ENCODE results near the gene CASKIN2.

Gene CASKIN2

DNA sequence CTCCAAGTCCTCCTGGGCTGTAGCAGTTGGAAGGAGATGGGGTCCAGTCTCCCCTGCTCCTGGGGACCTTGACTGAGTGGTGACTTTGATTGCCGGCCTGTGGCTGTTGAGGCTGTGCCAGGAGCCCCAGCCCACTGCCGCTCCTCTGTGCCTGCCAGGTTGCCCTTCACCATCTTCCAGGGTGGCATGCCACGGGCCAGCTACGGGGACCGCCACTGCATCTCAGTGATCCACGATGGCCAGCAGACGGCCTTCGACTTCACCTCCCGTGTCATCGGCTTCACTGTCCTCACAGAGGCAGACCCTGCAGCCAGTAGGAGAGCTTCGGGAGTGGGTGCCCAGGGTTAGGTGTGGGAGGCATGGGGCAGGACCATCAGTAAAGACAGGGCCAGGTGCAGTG, 48.9 kb upstream of the CASKIN2 start:
- ATAC-seq, result no peak
- TF ChIP-seq PATZ1 (CRISPR knock-in tag; IDR thresholded peaks at IDR 0.05; ENCODE audit: borderline replicate concordance) (no peak), ZNF8 (CRISPR knock-in tag; IDR thresholded peaks at IDR 0.05) (no peak)

- no peak for TF ChIP-seq CSDC2 (CRISPR knock-in tag; IDR thresholded peaks at IDR 0.05)
- TF ChIP-seq CREB5 (CRISPR knock-in tag; IDR thresholded peaks at IDR 0.05; ENCODE audit: low read depth), result no peak
- TF ChIP-seq PPARA (CRISPR knock-in tag; IDR thresholded peaks at IDR 0.05; ENCODE audit: borderline replicate concordance), result no peak
- TF ChIP-seq TOX (CRISPR knock-in tag; IDR thresholded peaks at IDR 0.05; ENCODE audit: borderline replicate concordance), result no peak
- TF ChIP-seq TCF4 (CRISPR knock-in tag; IDR thresholded peaks at IDR 0.05; ENCODE audit: borderline replicate concordance), result no peak
- TF ChIP-seq ZC3H10 (CRISPR knock-in tag; IDR thresholded peaks at IDR 0.05), result no peak
- TF ChIP-seq SNAI2 (CRISPR knock-in tag; IDR thresholded peaks at IDR 0.05), result no peak
- no peak for TF ChIP-seq ARNTL (CRISPR knock-in tag; IDR thresholded peaks at IDR 0.05; ENCODE audit: borderline replicate concordance, low read depth)
- no peak for TF ChIP-seq ZFP30 (CRISPR knock-in tag; IDR thresholded peaks at IDR 0.05)
- TF ChIP-seq OSR1 (CRISPR knock-in tag; IDR thresholded peaks at IDR 0.05), result no peak
- TF ChIP-seq RARB (CRISPR knock-in tag; IDR thresholded peaks at IDR 0.05), result no peak
- no peak for TF ChIP-seq ISL1 (CRISPR knock-in tag; IDR thresholded peaks at IDR 0.05)
- TF ChIP-seq POU6F1 (CRISPR knock-in tag; IDR thresholded peaks at IDR 0.05; ENCODE audit: borderline replicate concordance, low read depth), result no peak
- TF ChIP-seq PATZ1 (CRISPR knock-in tag; IDR thresholded peaks at IDR 0.05; ENCODE audit: borderline replicate concordance), result no peak
- TF ChIP-seq GLIS3 (CRISPR knock-in tag; IDR thresholded peaks at IDR 0.05), result no peak
- TF ChIP-seq ZNF565 (CRISPR knock-in tag; conservative IDR thresholded peaks at IDR 0.05; ENCODE audit: low read depth), result no peak
- no peak for ATAC-seq
These were observed 47.9 kb upstream of the CASKIN2 start for GRCh38 chr17:75563063-75563758.

GRCh38 chr17:75561927-75562603, 46.7 kb upstream of the CASKIN2 start:
- no peak for ATAC-seq

More at GRCh38 chr17:75561927-75562603, 46.7 kb upstream of the CASKIN2 start:
- TF ChIP-seq BACH2 (CRISPR knock-in tag; IDR thresholded peaks at IDR 0.05; ENCODE audit: borderline replicate concordance), result no peak
- no peak for TF ChIP-seq CREB5 (CRISPR knock-in tag; IDR thresholded peaks at IDR 0.05; ENCODE audit: low read depth)
- no peak for TF ChIP-seq ISL1 (CRISPR knock-in tag; IDR thresholded peaks at IDR 0.05)
- TF ChIP-seq ARNTL (CRISPR knock-in tag; IDR thresholded peaks at IDR 0.05; ENCODE audit: borderline replicate concordance, low read depth), result no peak
- TF ChIP-seq GLIS3 (CRISPR knock-in tag; IDR thresholded peaks at IDR 0.05), result no peak
- TF ChIP-seq TCF4 (CRISPR knock-in tag; IDR thresholded peaks at IDR 0.05; ENCODE audit: borderline replicate concordance), result no peak

All from SK-N-SH treated with all-trans-retinoic acid at 6 μM for 48 hours (cell line).